ENCODE data around the gene SARM1.

Gene SARM1

DNA sequence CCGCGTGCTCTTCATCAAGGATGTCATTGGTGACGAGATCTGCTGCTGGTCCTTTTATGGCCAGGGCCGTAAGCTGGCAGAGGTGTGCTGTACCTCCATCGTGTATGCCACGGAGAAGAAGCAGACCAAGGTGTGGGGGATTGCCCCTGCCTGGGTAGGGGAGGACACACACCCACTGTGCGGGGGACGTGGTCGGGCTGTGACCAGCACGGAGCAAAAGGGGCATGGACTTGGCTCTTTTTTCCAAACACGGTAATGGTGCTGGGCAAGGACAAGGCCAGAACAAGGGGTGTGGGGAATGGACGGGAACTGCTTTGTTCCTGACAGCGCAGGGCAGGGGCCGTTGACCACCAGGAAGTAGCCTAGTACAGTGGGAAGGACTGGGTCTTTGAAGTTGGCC lies 29.2 kb upstream of the SARM1 start:
- FAIRE-seq, result no peak

DNA sequence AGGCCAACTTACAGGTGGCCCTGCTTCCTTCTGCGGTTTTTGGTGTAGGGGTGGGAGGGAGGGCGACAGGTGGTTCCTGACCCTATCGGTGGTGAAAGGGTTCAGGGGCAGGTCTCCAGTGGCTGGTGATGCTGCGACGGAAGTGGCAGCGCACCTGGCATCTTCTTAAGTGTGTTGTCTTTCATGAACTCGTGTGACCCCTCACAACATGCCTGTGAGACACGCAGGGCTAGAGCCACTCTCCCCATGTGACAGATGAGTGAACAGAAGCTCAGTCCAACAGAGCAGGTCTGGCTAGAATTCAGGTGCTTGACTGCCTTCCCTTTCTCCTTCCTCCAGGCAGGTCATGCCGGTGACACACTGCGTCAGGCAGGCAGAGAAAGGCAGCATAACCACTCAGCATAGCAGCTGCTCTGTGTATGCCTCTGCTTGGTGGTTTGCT lies 28.0 kb upstream of the SARM1 start:
- FAIRE-seq, result no peak

DNA sequence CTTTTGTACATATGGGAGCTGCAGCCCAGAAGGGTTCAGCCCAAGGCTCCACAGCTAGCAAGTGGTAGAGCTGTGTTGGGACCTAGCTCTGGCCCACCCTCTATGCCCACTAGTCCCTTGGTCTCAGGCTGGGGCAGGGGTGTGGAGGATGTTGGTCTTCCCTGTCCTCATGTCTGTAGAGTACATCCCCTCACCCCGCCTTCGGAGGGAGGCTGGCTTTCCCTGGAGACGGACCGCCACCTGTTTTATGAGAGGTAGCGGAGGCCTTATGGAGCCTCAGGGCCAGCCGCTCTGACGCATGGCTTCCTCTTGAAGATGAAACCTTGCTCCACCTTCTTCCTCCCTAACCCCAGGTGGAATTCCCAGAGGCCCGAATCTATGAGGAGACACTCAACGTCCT lies 27.5 kb upstream of the SARM1 start:
- FAIRE-seq, result no peak

DNA sequence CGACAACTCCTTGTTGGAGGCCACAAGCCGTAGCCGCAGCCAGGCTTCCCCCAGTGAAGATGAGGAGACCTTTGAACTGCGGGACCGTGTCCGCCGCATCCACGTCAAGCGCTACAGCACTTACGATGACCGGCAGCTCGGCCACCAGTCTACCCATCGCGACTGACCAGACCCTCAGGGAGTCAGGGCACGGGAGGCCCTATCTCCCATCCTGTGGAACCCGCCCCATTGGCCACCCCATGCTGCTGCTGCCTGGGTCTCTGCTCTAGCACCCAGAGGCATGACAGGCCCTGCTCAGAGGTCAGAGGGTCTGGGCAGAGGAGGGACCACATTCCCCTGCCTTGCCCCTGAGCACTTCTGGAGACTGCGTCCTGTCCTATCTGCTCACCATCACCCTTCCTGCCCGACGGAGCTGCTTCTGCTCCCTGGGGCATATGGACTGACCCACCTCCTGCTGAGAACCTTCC lies 27.0 kb upstream of the SARM1 start:
- no peak for FAIRE-seq

DNA sequence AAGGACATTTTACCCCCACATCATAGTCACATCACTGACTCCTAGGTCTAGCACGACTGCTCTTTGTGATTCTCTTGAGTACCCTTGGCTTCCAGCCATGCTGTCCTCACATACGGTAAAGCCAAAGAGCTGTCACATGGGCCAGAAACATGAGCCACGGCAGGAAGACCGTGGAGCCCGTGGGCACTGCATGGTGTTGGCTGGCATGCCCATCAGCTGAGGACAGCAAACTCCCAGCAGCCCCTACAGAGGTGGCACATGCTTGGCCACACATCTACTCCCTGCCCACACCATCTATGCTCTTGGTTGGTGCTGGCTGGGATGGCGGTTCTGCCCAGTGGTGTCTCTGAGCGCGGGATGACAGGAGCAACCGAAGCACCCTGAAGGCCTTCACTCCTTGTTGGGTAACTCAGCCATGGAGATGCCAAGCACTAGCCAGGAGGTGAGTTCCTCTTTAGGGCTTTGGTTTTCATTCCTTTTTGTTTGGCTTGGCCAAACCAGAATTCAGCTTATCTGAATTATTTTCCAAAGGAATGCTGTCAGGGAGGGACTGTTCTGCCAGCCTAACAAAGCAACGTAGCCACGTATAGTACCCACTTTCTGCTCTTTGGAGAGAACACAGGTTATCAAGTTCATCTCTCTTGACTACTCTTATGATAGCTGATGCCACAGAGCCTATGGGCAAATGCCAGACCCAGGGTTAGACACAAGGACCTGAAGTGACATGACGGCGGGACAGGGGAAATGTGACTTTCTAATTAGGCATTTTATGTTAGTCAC lies 25.9 kb upstream of the SARM1 start:
- no peak for FAIRE-seq

DNA sequence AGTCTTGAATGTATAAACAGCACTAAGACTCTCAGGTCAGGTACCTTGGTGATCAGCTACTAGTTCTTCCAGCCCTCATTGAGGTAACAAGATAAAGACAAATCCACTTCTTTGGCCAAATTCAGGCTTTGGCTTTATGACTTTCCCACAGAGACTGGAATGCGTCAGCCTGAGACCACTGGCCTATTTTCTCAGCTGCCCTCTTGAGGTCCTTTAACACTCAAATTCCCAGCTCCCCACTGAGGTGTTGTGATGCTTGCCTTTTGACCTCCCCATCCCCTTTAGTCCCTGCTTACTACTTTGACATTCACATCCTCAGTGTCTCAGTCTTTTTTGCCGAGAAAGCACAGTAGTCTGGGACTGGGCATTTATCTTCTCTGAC lies 25.3 kb upstream of the SARM1 start:
- FAIRE-seq, result no peak

DNA sequence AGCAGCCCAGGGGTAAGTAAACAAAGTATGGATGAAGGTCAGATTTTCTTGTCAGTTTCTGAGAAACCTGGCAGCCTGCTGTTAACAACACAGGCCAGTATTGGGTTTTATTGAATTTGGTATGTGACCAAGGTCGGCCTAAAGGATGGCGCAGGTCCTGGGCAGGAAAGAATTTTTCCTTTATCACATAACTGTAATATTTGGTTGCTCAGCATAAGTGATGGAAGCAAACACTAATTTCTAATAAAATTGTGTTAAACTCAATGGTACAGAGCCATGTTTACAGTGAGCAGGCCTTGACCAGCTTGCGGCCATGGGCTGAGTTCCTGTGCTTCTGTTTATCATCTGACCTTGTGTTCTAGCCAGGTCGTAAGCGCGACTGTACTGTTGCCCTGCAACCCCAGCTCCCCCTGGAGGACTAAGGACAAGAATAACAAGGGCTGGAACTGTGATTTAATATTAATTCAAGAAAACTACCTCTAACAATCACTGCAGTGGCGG lies 24.7 kb upstream of the SARM1 start:
- no peak for FAIRE-seq

DNA sequence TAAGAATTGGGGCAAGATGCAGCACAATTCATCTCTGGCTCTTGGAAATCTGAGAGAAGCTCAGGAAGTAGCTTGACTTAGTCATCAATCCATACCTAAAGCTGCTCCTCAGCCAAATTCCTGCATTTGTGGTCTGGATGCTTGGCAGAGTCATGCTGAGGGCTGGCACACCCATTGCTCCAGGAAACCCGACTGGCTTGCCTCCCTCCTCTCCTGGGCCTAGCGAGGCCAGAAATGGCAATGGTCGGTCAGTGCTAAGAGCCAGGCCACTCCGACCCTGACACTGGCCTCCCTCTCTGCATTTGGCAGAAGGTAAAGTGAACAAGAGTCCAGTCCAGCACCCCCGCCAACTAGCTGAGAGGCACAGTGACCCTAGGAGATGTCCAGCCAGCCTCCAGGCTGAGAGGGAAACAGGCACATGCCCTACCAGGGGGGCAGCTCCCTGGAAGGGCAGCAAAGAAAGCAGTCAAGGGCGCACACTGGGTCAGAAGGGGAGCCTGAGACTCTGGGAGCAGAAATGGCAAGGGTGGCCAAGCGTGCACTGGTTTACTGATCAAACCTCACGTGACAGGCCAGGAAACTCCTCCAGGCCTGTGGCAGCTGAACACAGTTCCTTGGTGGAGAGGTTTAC lies 24.1 kb upstream of the SARM1 start:
- FAIRE-seq, result no peak

DNA sequence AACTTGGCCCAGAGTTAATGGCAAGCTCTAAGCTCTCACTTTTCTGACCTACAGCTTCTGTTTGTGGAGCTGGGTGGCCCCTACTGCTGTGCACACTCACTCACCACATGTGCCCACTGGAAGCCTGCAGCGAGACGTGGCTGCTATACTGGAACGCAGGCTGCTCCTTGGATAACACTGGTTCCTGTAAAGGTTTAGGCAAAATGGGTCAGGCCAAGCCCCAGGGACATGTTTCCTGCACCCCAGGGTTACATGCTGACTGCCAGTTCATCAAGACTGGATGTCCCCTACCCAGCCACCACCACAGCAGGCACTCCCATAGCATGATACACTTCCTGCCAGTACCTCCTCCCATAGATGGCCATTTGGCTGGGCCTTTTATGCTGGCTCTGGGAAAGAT lies 22.5 kb upstream of the SARM1 start:
- no peak for FAIRE-seq

DNA sequence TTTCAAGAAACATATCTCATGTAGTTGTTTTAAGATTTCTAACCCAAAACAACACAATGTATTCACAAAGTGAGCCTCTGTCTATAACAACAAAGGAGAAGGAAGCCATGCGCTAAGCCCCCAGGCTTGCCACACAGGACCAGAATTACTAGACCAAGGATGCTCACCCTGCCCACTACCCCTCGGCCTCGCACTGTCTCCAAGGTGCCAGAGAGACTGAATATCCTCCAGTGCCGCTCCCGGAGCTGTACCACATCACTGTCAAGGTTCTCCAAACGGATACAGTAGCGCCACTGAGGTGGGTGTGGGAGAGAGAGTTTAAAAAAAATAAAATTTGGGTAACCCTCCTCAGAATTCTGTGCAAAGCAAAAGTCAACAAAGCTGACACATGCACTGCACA lies 21.2 kb upstream of the SARM1 start:
- no peak for FAIRE-seq

DNA sequence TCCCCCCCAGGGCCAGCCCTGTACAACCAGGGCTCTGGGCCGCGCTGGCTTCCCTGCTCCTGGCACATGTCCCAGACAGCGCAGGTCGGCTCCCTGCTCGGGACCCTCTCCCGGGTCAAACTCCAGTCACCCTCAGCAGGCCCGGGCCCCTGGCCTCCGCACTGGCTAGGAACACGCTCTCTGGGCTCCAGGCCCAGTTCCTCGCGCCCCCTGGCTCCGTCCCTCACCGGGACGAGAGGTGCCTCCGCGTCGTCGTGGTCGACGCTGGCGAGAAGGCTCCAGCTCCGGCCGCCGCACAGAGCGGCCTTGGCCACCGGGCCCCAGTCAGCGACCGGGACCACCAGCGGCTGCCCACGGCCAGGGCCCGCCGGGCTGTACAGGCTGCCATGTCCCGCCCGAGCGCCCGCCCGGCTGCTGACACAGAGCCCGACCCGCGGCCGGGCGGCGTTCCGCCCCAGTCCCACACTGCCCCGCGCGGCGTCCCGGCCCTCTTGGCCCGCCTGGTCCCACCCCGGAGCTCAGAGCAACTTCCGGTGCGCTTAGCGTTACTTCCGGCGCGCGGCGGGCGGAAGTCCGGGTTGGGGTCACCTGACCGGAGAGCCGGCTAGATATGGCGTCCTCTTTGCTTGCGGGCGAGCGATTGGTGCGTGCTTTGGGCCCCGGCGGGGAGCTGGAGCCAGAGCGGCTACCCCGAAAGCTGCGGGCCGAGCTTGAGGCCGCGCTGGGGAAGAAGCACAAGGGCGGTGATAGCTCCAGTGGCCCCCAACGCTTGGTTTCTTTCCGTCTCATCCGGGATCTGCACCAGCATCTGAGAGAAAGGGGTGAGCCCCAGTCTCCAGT lies 14.2 kb upstream of the SARM1 start, which contains the start of gene POLDIP2:
Gene POLDIP2, minus strand, starts transcription at position 467 of the 840 bp plus-strand sequence. Its CDS starts 79 bp downstream, at position 388.
- FAIRE-seq, result no peak

DNA sequence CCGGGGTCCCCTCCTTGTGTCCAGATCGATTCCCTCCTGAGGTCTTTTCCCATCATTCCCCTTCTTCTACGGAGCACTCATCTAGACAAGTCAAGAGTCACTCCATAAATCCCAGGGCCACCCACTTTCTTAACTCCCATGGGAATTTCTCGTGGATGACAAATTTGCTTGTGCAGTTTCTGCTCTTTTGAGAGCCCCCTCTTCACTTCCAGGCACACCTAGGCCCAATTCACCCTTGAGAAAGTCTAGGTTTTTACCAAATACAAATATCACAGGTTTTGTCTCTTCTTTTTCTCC lies 13.6 kb upstream of the SARM1 start:
- FAIRE-seq, result no peak

DNA sequence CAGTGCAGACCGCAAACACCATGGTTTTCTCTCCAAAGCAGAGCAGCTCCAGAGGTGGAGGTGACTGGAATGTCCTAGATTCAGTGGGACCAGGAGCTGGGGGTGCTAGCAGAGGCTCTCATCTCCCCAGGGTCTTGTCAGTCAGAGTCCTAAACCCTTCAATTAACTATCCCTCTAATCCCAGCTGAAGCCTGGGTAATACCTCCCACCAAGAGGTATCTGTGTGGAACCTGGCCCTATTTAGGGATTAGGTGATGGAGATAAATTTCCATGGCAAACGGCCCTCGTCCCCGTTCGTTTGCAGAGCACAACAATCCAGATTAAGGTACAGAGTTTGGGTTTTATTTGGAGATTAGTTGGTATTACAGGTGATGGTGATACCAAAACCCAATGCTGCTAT lies 8.3 kb upstream of the SARM1 start:
- no peak for FAIRE-seq

DNA sequence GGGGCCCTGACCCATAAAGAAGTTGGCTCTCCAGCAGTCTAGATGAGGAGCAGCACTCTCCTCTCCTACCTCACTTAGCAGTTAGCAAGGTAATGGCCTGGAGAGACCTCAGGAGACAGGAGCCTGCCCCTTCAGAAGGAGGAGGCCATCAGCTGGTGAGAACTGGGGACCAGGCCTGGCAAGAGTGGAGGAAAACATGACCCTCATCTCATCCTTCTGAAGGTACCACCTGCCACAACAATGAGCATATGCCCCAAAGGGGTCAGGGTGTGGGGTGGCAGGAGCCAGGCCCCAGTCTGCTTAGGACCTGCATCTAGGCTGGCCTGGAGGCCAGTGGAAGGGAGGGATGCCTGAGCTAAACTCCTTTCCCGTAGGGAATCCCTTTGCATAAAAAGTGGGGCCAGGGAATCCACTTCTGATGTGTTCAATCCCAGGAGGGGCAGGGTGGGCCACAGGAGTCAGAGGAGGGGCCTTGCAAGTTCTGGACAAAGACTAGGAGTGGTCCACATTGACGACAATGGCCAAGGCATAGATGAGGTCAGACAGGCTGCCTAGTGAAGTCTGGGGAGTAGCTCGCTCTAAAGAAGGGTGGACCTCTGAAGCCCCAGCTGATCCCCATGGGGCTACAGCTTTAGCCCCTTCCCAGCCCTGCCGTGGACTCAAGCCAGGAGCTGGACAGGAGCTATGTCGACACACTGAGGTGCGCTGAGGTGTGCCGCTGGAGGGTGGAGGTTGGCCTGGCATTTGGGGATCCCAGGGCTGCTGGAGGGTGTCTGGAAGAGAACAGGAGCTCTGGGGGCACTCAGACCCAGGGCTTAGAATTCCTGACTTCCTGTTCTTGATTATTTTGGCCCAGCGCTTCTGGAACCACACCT lies 7.5 kb upstream of the SARM1 start:
- FAIRE-seq, result no peak

DNA sequence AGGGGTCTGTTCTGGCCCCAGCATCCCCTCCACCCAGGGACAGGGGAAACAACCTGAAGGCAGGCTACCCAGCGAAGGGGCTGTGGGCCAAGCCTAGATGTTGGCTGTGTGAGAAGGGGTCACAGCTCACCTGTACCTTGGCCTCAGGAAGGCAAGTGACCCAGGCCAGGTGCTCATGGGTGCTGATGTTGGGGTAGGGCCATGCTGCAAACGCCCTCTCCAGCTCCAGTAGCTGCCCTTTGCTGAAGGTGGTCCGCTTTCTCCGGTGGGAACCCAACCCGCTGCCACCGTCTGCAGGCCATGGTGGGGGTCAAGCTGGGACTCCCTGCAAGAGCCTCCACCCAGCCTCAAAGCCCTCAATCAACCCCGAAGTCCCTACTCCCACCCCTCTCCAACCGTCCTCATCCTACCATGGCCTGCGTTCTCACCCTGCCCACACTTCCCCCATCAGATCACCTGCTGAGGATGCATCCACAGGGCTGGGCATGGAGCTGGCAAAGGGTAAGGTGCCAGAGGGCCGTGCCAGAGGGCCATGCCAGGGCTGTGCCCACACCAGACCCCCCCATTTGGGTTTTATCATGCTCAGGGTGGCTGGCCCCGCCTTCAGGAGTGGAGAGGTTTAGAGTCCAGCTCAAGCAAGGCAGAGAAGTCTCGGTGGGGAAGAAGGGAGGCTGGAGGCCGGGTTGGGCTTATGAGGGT lies 6.7 kb upstream of the SARM1 start, which contains the start of gene SEBOX:
Gene SEBOX, minus strand, starts transcription at position 535 of the 699 bp plus-strand sequence. Its CDS starts 48 bp downstream, at position 487.
- FAIRE-seq, result no peak

DNA sequence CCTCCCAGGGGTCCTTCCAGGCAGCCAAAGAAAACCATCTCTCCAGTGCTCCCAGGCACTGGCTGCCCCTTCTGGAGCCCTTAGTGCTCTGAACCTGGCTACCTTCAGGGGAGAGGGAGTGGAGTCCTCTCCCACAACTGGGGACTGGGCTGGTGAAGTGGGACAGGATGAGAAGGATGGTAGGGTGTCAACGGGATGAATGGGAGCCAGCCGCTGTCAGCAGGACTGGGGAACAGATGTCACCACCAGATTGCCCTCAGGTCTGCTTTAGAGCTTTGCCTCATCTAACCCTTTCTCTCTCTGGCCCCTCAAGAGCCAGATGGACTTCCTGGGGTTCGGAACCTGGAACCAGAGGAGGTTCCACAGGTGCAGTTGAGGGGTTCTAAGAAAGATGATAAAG lies 6.0 kb upstream of the SARM1 start:
- FAIRE-seq, result no peak

DNA sequence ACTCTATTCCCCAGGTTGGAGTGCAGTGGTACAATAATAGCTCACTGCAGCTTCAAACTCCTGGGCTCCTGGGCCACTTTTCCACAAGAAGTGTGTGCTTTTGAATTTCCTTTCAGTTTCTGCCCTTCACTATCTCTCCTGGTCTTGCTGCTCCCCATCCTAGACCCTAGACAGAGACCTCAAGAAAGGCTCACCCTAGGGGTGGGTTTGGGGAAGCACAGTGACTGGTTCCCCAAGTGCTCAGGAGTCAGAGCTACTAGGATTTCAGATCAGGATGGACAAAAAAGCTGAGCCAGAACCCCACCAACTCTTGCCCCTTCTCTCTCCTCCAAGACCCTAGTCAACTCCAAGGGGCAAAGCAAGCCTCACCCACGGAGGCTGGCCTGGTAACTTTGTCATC lies 4.9 kb upstream of the SARM1 start:
- FAIRE-seq, result no peak

DNA sequence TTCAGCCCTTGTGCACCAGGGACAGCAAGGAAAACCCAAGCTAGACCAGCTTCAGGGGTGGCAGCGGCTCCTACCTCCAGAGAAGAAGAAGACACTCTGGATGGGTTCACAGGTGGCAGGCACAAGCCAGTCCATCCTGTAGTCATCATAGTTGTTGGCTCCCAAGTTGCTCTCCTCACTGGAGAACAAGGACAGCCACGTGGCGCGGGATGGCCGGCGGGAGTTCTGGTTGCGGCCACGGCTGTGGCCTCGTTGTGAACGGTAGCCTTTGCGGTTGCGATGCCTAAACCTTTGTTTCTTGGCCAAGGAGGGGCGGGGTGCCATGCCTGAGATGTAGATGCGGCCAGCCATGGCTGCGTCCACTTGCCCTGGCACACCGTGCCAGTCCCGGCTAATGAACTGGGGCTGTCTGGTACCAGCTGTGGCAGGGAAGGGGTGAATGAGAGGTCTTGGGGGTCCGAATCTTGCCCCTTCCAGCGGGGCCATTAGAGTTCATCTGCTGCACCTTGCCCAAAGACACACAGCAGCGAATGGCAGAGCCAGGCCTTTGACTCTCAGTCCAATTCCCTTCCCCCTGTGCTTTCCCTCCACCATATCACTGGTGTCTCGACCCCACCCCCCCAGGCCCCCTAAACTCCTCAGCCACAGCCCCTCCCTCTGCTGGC lies 3.7 kb upstream of the SARM1 start:
- FAIRE-seq, result no peak

DNA sequence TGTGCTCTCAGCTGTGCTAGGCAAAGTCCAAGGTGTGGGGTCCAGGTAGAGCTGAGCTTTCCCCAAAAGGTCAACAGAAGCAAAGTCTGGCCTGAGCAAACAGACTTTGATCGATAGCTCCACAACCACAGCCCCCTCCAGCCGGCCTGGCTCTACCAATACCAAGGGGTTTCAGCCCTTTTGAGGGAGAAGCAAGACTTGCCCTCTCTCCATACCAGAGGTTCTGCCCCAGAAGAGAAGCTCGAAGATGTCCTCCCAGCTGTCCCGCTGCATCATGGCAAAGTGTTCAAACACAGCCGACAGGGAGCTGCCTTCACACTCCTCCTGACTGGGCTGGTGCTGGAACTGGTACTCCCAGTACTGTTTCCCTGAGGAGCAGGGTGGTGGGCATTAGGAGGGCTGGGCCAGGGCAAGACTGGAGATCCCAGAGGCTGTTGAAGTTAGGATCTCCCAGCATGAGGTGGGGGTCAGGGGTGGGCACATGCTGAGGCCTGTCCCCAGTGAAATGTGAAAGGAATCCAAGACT lies 3.1 kb upstream of the SARM1 start:
- no peak for FAIRE-seq

DNA sequence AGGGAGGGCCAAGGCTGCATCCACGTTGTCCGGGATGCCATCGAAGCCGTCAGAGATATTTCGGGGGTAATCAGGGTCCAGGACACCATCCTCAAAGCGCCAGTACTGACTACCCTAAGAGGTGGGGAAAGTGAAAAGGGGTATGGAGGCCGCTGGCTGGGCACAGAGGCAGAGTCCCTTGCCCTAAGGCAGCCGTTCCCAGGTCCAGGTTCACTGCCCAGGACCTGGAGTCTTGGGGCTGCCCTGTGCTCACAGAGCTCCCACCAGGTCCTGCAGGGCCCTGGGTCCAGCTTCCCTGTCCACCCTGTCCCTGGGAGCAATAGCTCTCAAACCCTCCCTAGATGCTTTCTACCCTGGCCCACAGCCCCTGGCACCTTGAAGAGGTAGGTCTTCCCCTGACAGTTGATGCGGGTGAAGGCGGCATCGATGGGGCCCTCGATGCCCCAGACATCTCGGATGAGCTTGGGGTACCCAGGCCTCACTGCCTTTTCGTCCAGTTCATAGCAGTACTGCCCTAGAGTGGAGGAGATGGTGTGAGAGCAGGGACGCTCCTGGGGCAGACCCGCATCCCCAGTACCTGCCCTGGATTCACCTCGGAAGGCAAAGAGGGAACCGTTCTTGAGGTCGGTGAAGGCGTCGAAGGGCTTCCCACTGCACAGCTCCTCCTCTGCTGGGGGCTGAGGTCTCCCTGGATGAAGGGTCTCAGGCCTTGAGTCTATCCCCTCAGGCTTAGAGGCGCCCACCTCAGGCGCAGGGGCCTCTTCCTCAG lies 2.4 kb upstream of the SARM1 start:
- FAIRE-seq, result no peak

Data from colon (tissue), 2 donors.